ENCODE data around the gene NPTN. TPM values are rescaled to one million over a fixed set of nuclear protein-coding genes. Genes with fewer than 3 reads are reported as not detected.
A peak's percentile ranks its signal among the peaks of the same experiment; 100 is the strongest.

NPTN gene
- polyA plus RNA-seq, 1 of the 3 experiments (the other 2 are of a cell fraction): 177 TPM

- TF ChIP-seq CTCF (IDR thresholded peaks at IDR 0.05) (no peak), TEAD4 (IDR thresholded peaks at IDR 0.05; ENCODE audit: borderline replicate concordance, insufficient read depth) (no peak), JUND (IDR thresholded peaks at IDR 0.05) (no peak), POLR2AphosphoS5 (IDR thresholded peaks at IDR 0.05; ENCODE audit: low read depth, low read length) (no peak), RFX5 (IDR thresholded peaks at IDR 0.05; ENCODE audit: low read length) (no peak), GABPA (IDR thresholded peaks at IDR 0.05; ENCODE audit: low read depth) (no peak), TCF12 (IDR thresholded peaks at IDR 0.05) (no peak), RXRA (IDR thresholded peaks at IDR 0.05; ENCODE audit: borderline replicate concordance, low read depth) (no peak), FOXM1 (IDR thresholded peaks at IDR 0.05; ENCODE audit: low read depth) (no peak)
Observed at GRCh38 chr15:73630921-73631362, 2.2 kb downstream of the NPTN start (continued).

GRCh38 chr15:73629798-73630429, 3.3 kb downstream of the NPTN start:
- H4K20me1 ChIP-seq (ENCODE audit: insufficient read depth): peaks cover 70% of the 10 kb centered on the region
- H3K27ac ChIP-seq (ENCODE audit: low read depth in 2 of 2, low read length in 1 of 2): 0 out of 4 replicates have a peak overlapping the region, but pooled peaks of 1 of the 2 experiments have one; percentile 0
- no peaks in the 10 kb centered on the region for H3K27me3 ChIP-seq (ENCODE audit: insufficient read depth)
- no peak overlapping the region for H3K9ac ChIP-seq
- TF ChIP-seq RXRA (IDR thresholded peaks at IDR 0.05; ENCODE audit: borderline replicate concordance, low read depth) (no peak), TAF1 (IDR thresholded peaks at IDR 0.05; ENCODE audit: borderline replicate concordance, low read depth, low read length) (no peak), PBX3 (IDR thresholded peaks at IDR 0.05) (0 out of 2 replicates have a peak, but pooled peaks have one; percentile 26), JUND (IDR thresholded peaks at IDR 0.05) (no peak), YY1 (IDR thresholded peaks at IDR 0.05; ENCODE audit: low read depth) (no peak)
- H3K9me3 ChIP-seq: no peaks in the 10 kb centered on the region
- H3K4me1 ChIP-seq (ENCODE audit: control insufficient read depth in 1 of 2, insufficient read depth in 2 of 2, low read depth in 1 of 2, low read length in 1 of 2): peaks cover 28 to 41% of the 10 kb centered on the region in 2 experiments
- H3K4me2 ChIP-seq: peak overlapping the region; percentile 77; the same call in 1 of the 2 replicates
- 0 out of 4 replicates have a peak overlapping the region, but pooled peaks of 1 of the 2 experiments have one; percentile 0 for H3K4me3 ChIP-seq (ENCODE audit: low read depth in 2 of 2, low read length in 1 of 2)
- DNase-seq: no peak
- WGBS (ENCODE audit: low lambda C conversion rate): 68% methylated on average over 2 of the region's 2 CpGs
- no peaks in the 10 kb centered on the region for H3K36me3 ChIP-seq (replicated peaks in 1 of 2; ENCODE audit: control insufficient read depth in 1 of 2, insufficient read depth in 2 of 2, low read length in 1 of 2)
- H2AFZ ChIP-seq (ENCODE audit: low read depth): no peak overlapping the region
- POLR2A ChIA-PET: no interaction called here
- H3K79me2 ChIP-seq (ENCODE audit: insufficient read depth): peaks cover 80% of the 10 kb centered on the region
- CTCF ChIA-PET: interaction anchor here (1.5 to 9.5 kb wide), 4 partner anchors 47 to 72 kb away, joined by 5 to 256 read pairs (median 76); no protein-coding TSS in a partner anchor
- peaks cover 17% of the 10 kb centered on the region for H3F3A ChIP-seq (replicated peaks; ENCODE audit: insufficient read depth)
- H3K9me2 ChIP-seq: no peaks in the 10 kb centered on the region
